K562 (cell line): ENCODE measurements around the gene MAP1A. TPM values are rescaled to one million over a fixed set of nuclear protein-coding genes. Genes with fewer than 3 reads are reported as not detected.

Experiments used
- ATAC-seq: fragments of 200-7000 bp; cut with Tn5 transposase; 3 replicates; pipeline ENCODE4 v1.9.1; 2020; ENCODE audit warnings: moderate library complexity
- BruUV-seq: library from RNA; stranded (reverse); fragments of 400-500 nt; replicated peaks from 2 replicates; lab custom pipeline; 2021; lab: Mats Ljungman, UMichigan
- CTCF ChIA-PET: fragments of 300-600 bp; formaldehyde crosslinking; extraction: SDS; loops from one replicate; lab custom pipeline; 2021; ENCODE audit warnings: low intra/inter-chr PET ratio; lab: Yijun Ruan, JAX
- POLR2A ChIA-PET: fragments of 300-600, 350-650 bp; sonication (Branson Sonifier 250); formaldehyde crosslinking; extraction: SDS; loops from one replicate; lab custom pipeline; 2021; ENCODE audit warnings: antibody characterized with exemption, inconsistent platforms; lab: Yijun Ruan, JAX
- DNase-seq, 4 experiments: peaks; one replicate each; pipeline versions ENCODE4 v3.0.0 to v3.0.0-alpha.2; 2011 to 2018; ENCODE audit warnings: low spot score in 3 of 4, mixed read lengths in 3 of 4; ENCODE audit errors: extremely low read depth in 1 of 4
- FAIRE-seq: peaks from 2 replicates; lab custom pipeline; 2011; peaks lifted over from hg19 to GRCh38; lab: Jason Lieb, UNC
- H2AFZ ChIP-seq: 2 replicates; pipeline ENCODE4 v1.6.0; 2011; ENCODE audit warnings: low read depth, low read length, control low read depth, inconsistent platforms
- H3K27ac ChIP-seq: fragments of 200-600 bp; 3 replicates; pipeline ENCODE4 v1.8.0; 2011; ENCODE audit warnings: low read depth, mild to moderate bottlenecking, control low read depth, inconsistent platforms, low read length, moderate library complexity, mixed read lengths; ENCODE audit errors: extremely low read depth
- H3K27me3 ChIP-seq, 2 experiments: fragments of 300-600 bp in 1 of 2; 2 replicates in 1 of 2; 3 replicates in 1 of 2; pipeline versions ENCODE4 v1.6.0 to v1.8.0; 2011; ENCODE audit warnings: inconsistent platforms in 2 of 2, low read length in 2 of 2, mild to moderate bottlenecking in 1 of 2, mixed read lengths in 1 of 2, moderate library complexity in 1 of 2; ENCODE audit not compliant: control insufficient read depth in 2 of 2, insufficient read depth in 2 of 2
- H3K36me3 ChIP-seq: fragments of 300-600 bp; 3 replicates; pipeline ENCODE4 v1.8.0; 2011; ENCODE audit warnings: mild to moderate bottlenecking, low read length, inconsistent platforms; ENCODE audit not compliant: control insufficient read depth, insufficient read depth
- H3K4me1 ChIP-seq, 2 experiments: fragments of 200-600 bp in 1 of 2; replicated peaks in 1 of 2; 2 replicates in 1 of 2; 3 replicates in 1 of 2; pipeline versions ENCODE4 v1.5.1 to v1.8.0; 2011; ENCODE audit warnings: inconsistent platforms in 2 of 2, low read length in 2 of 2, mild to moderate bottlenecking in 1 of 2, mixed read lengths in 1 of 2, moderate library complexity in 1 of 2; ENCODE audit not compliant: control insufficient read depth in 2 of 2, insufficient read depth in 2 of 2
- H3K4me2 ChIP-seq: 2 replicates; pipeline ENCODE4 v1.6.1; 2011; ENCODE audit warnings: low read length, control low read depth, inconsistent platforms, mixed read lengths; ENCODE audit not compliant: insufficient read depth
- H3K4me3 ChIP-seq: fragments of 200-600 bp; sonication (generic), shearing (Covaris generic); 2 replicates; pipeline ENCODE4 v1.5.1; 2016; ENCODE audit warnings: control low read depth, inconsistent platforms
- H3K79me2 ChIP-seq: fragments of 200-600 bp; 3 replicates; pipeline ENCODE4 v1.8.0; 2011; ENCODE audit warnings: low read length, inconsistent platforms; ENCODE audit not compliant: control insufficient read depth, insufficient read depth
- H3K9ac ChIP-seq, 2 experiments: 2 replicates each; pipeline versions ENCODE4 v1.6.0 to v1.6.1; 2011; ENCODE audit warnings: low read depth in 2 of 2, low read length in 2 of 2, control low read depth in 1 of 2, inconsistent platforms in 1 of 2, mild to moderate bottlenecking in 1 of 2, mixed read lengths in 1 of 2; ENCODE audit not compliant: insufficient read depth in 1 of 2
- H3K9me1 ChIP-seq: one replicate; pipeline ENCODE4 v1.6.0; 2011; ENCODE audit warnings: inconsistent platforms, mild to moderate bottlenecking, low read length, moderate library complexity; ENCODE audit not compliant: control insufficient read depth, insufficient read depth
- H3K9me3 ChIP-seq: replicated peaks from 2 replicates; pipeline ENCODE4 v1.5.1; 2011; ENCODE audit warnings: low read depth, low read length, inconsistent platforms; ENCODE audit not compliant: control insufficient read depth, insufficient read depth
- H4K20me1 ChIP-seq: replicated peaks from 2 replicates; pipeline ENCODE4 v1.6.1; 2011; ENCODE audit warnings: low read length, inconsistent platforms, mixed read lengths; ENCODE audit not compliant: control insufficient read depth, insufficient read depth
- BCLAF1 ChIP-seq, 2 experiments: fragments of 450-650 bp in 1 of 2; IDR thresholded peaks; 2 replicates each; pipeline ENCODE4 v1.6.1; 2011 to 2017; ENCODE audit warnings: low read depth in 2 of 2, antibody characterized with exemption in 1 of 2, borderline replicate concordance in 1 of 2, low read length in 1 of 2, mild to moderate bottlenecking in 1 of 2, mixed read lengths in 1 of 2; ENCODE audit not compliant: control insufficient read depth in 1 of 2
- POLR2G ChIP-seq: fragments of 200-400 bp; formaldehyde crosslinking; IDR thresholded peaks from 2 replicates; pipeline ENCODE4 v1.6.1; 2017; ENCODE audit warnings: low read depth, mild to moderate bottlenecking, antibody characterized with exemption, low read length, moderate library complexity
- RBFOX2 ChIP-seq: fragments of 200-400 bp; formaldehyde crosslinking; IDR thresholded peaks from 2 replicates; pipeline ENCODE4 v1.6.1; 2017; ENCODE audit warnings: low read depth, mild to moderate bottlenecking, low read length, moderate library complexity
- RBM22 ChIP-seq: fragments of 200-400 bp; formaldehyde crosslinking; IDR thresholded peaks from 2 replicates; pipeline ENCODE4 v1.6.1; 2018; ENCODE audit warnings: low read length, low read depth; ENCODE audit not compliant: poor library complexity, severe bottlenecking
- WGBS: fragments of 100-300 bp; shearing (Covaris generic); methylation state at CpG from one replicate; pipeline ENCODE4 v1.1.6; 2016; ENCODE audit warnings: low coverage, mixed read lengths; ENCODE audit not compliant: insufficient coverage; ENCODE audit errors: missing lambda C conversion rate; 5-methylcytosine and 5-hydroxymethylcytosine counted together
- in situ Hi-C: fragments of 300-500 bp; cut with MboI; formaldehyde crosslinking; loops from 4 replicates; pipeline ENCODE4 v1.15.0; 2018; ENCODE audit warnings: inconsistent platforms, mixed read lengths
- intact Hi-C: fragments of 100-400 bp; cut with micrococcal nuclease; formaldehyde crosslinking; loops from 2 replicates; pipeline ENCODE4 v1.14.2; 2022
- polyA plus RNA-seq, 8 experiments: library from polyadenylated mRNA; depleted of rRNA in 4 of 8; stranded (reverse) in 5 of 8; unstranded in 3 of 8; fragments of >200 nt; fragmentation: Nextera tagmentation in 2 of 8; fragmentation: Illumina TruSeq in 1 of 8; extraction: Ambion mirVana in 2 of 8; extraction: Trizol in 1 of 8; gene quantifications; 2 replicates each; pipeline versions ENCODE4 v1.2.1 to v1.2.3, GENCODE V29; 2011 to 2014; ENCODE audit warnings: inconsistent platforms in 1 of 8, missing spikeins in 1 of 8
- total RNA-seq, 7 experiments: library from RNA; depleted of rRNA in 6 of 7; stranded (reverse); fragments of >200 nt in 6 of 7; fragmentation: Illumina TruSeq in 2 of 7; extraction: Trizol in 2 of 7; gene quantifications; 2 replicates each; pipeline versions ENCODE4 v1.2.1 to v1.2.3, GENCODE V29; 2011 to 2021; ENCODE audit warnings: low replicate concordance in 1 of 7

Gene MAP1A
- total and polyA plus RNA-seq, 9 of the 15 experiments (the other 6 are each of a cell fraction or from before 2014, with no cell fraction given) = 2.0 to 20.3 (median 7.3) TPM

- Histone ChIP-seq H3K4me2 (no peak overlapping the region), H3K4me3 (no peak overlapping the region), H3K27ac (no peak overlapping the region), H3K79me2 (no peaks in the 10 kb centered on the region), H3K9me1 (peaks cover 7% of the 10 kb centered on the region), H2AFZ (no peak overlapping the region), H3K27me3 (no peaks in the 10 kb centered on the region), H3K9ac (peak overlapping the region in 1 of 2 experiments; percentile 31; a peak in 1 of 4 replicates), H3K9me3 (no peaks in the 10 kb centered on the region), H4K20me1 (peaks cover 5% of the 10 kb centered on the region; the same call in 1 of the 2 replicates), H3K36me3 (peaks cover 30% of the 10 kb centered on the region; the same call in 2 of the 3 replicates), H3K4me1 (peaks cover 4 to 12% of the 10 kb centered on the region in 2 experiments; a peak in 3 of 5 replicates)
- TF ChIP-seq RBM22 = peak; percentile 23
- TF ChIP-seq RBFOX2 = peak; percentile 45
- peak; percentile 24; the same call in 1 of the 2 replicates for TF ChIP-seq POLR2G
- TF ChIP-seq BCLAF1 (IDR thresholded peaks at IDR 0.05; ENCODE audit: borderline replicate concordance in 1 of 2, control insufficient read depth in 1 of 2, low read depth in 2 of 2, low read length in 1 of 2) = no peak
- no TSS peak for BruUV-seq
- no peak for DNase-seq
- 85% methylated on average over 10 of the region's 11 CpGs for WGBS
- intact Hi-C loops = no loop called here
- ChIA-PET CTCF (no interaction called here), POLR2A (interaction anchor here (1.4 to 4.5 kb wide), 4 partner anchors 8 to 21 kb away, joined by 3 to 63 read pairs (median 7); partner anchors contain the start of gene MAP1A)
- no peak for ATAC-seq
- in situ Hi-C loops = no loop called here
- no peak for FAIRE-seq
These were observed 11.2 kb downstream of the MAP1A start for GRCh38 chr15:43528542-43529007.
